H1 (cell line): ENCODE data around the gene ARHGAP15. TPM values are rescaled to one million over a fixed set of nuclear protein-coding genes. Genes with fewer than 3 reads are reported as not detected.
A peak's percentile ranks its signal among the peaks of the same experiment; 100 is the strongest.

Source experiments
- CTCF ChIA-PET: fragments of 300-600 bp; sonication (Branson Sonifier 250); formaldehyde crosslinking; loops from one replicate; lab custom pipeline; 2021; ENCODE audit not compliant: partially characterized antibody; lab: Charles Lee
- POLR2A ChIA-PET: fragments of 300-600 bp; sonication (Branson Sonifier 250); formaldehyde crosslinking; loops from one replicate; lab custom pipeline; 2021; ENCODE audit warnings: inconsistent platforms; ENCODE audit not compliant: partially characterized antibody; lab: Charles Lee
- DNase-seq, 2 experiments: peaks; one replicate each; pipeline versions ENCODE4 v3.0.0 to v3.0.0-alpha.2; 2010 to 2022; ENCODE audit warnings: low spot score in 2 of 2, low read depth in 1 of 2, mixed read lengths in 1 of 2
- FAIRE-seq: peaks from 2 replicates; lab custom pipeline; 2011; peaks lifted over from hg19 to GRCh38; lab: Jason Lieb, UNC
- H2AFZ ChIP-seq: 2 replicates; pipeline ENCODE4 v1.8.1; 2012; ENCODE audit warnings: low read length, inconsistent platforms
- H2AK5ac ChIP-seq: 2 replicates; pipeline ENCODE4 v1.6.1; 2013; ENCODE audit warnings: low read depth, low read length
- H2BK120ac ChIP-seq: replicated peaks from 2 replicates; pipeline ENCODE3; 2013; ENCODE audit warnings: low read depth, low read length, inconsistent platforms
- H2BK12ac ChIP-seq: 2 replicates; pipeline ENCODE4 v1.6.1; 2013; ENCODE audit warnings: low read depth, low read length
- H2BK15ac ChIP-seq: 2 replicates; pipeline ENCODE4 v1.6.1; 2013; ENCODE audit warnings: low read length
- H2BK20ac ChIP-seq: 2 replicates; pipeline ENCODE4 v1.6.1; 2013; ENCODE audit warnings: low read length
- H2BK5ac ChIP-seq: 2 replicates; pipeline ENCODE4 v1.6.1; 2013; ENCODE audit warnings: low read depth, low read length
- H3K14ac ChIP-seq: 2 replicates; pipeline ENCODE4 v1.6.1; 2013; ENCODE audit warnings: inconsistent platforms; ENCODE audit not compliant: insufficient read length
- H3K18ac ChIP-seq: 2 replicates; pipeline ENCODE4 v1.6.1; 2013; ENCODE audit warnings: low read length; ENCODE audit errors: extremely low read depth
- H3K23ac ChIP-seq: 2 replicates; pipeline ENCODE4 v1.6.1; 2013; ENCODE audit warnings: inconsistent platforms; ENCODE audit not compliant: insufficient read length
- H3K23me2 ChIP-seq: 2 replicates; pipeline ENCODE4 v1.6.1; 2013; ENCODE audit warnings: low read depth, low read length
- H3K27ac ChIP-seq: 2 replicates; pipeline ENCODE4 v1.6.1; 2011; ENCODE audit warnings: low read depth, low read length, inconsistent platforms
- H3K27me3 ChIP-seq, 4 experiments: replicated peaks in 1 of 4; 1 replicate in 1 of 4; 2 replicates in 3 of 4; pipeline versions ENCODE4 v1.6.1 to v1.8.1; 2011 to 2013; ENCODE audit warnings: low read length in 3 of 4, mild to moderate bottlenecking in 3 of 4, inconsistent platforms in 2 of 4, mixed read lengths in 2 of 4, moderate library complexity in 1 of 4; ENCODE audit not compliant: control insufficient read depth in 3 of 4, insufficient read depth in 3 of 4; ENCODE audit errors: extremely low read depth in 1 of 4
- H3K36me3 ChIP-seq, 4 experiments: 2 replicates each; pipeline versions ENCODE4 v1.6.1 to v1.8.1; 2011 to 2013; ENCODE audit warnings: mild to moderate bottlenecking in 4 of 4, low read length in 3 of 4, moderate library complexity in 2 of 4, control low read depth in 1 of 4, inconsistent platforms in 1 of 4; ENCODE audit not compliant: insufficient read depth in 4 of 4, control insufficient read depth in 2 of 4
- H3K4ac ChIP-seq: replicated peaks from 2 replicates; pipeline ENCODE3; 2013; ENCODE audit warnings: low read length, low read depth, mixed read lengths, inconsistent platforms; ENCODE audit not compliant: insufficient read length
- H3K4me1 ChIP-seq, 4 experiments: replicated peaks in 1 of 4; 1 replicate in 1 of 4; 2 replicates in 3 of 4; pipeline versions ENCODE4 v1.6.1 to v1.8.1; 2011 to 2013; ENCODE audit warnings: low read length in 3 of 4, inconsistent platforms in 2 of 4, mixed read lengths in 1 of 4; ENCODE audit not compliant: insufficient read depth in 4 of 4, control insufficient read depth in 3 of 4
- H3K4me2 ChIP-seq, 2 experiments: 2 replicates each; pipeline versions ENCODE4 v1.6.1 to v1.8.1; 2011 to 2013; ENCODE audit warnings: low read depth in 2 of 2, low read length in 2 of 2, control low read depth in 1 of 2, inconsistent platforms in 1 of 2, mild to moderate bottlenecking in 1 of 2; ENCODE audit not compliant: insufficient read depth in 1 of 2
- H3K4me3 ChIP-seq, 4 experiments: fragments of 200-600, 300-600 bp in 1 of 4; sonication (generic), shearing (Covaris generic), sonication (Bioruptor Twin) in 1 of 4; 2 replicates each; pipeline versions ENCODE4 v1.5.1 to v1.8.1; 2011 to 2016; ENCODE audit warnings: low read length in 4 of 4, low read depth in 3 of 4, control low read depth in 2 of 4, inconsistent platforms in 2 of 4, mild to moderate bottlenecking in 2 of 4, mixed read lengths in 1 of 4, moderate library complexity in 1 of 4; ENCODE audit not compliant: insufficient read depth in 2 of 4; ENCODE audit errors: extremely low read depth in 1 of 4
- H3K56ac ChIP-seq: replicated peaks from 2 replicates; pipeline ENCODE3; 2013; ENCODE audit warnings: low read depth, mild to moderate bottlenecking, mixed read lengths, low read length, inconsistent platforms; ENCODE audit not compliant: insufficient read length
- H3K79me1 ChIP-seq: 2 replicates; pipeline ENCODE4 v1.6.1; 2013; ENCODE audit warnings: low read depth, low read length, control low read depth
- H3K79me2 ChIP-seq, 2 experiments: 2 replicates each; pipeline versions ENCODE4 v1.6.1 to v1.8.1; 2012 to 2013; ENCODE audit warnings: low read length in 2 of 2, mild to moderate bottlenecking in 2 of 2, inconsistent platforms in 1 of 2; ENCODE audit not compliant: insufficient read depth in 2 of 2, control insufficient read depth in 1 of 2
- H3K9ac ChIP-seq, 4 experiments: replicated peaks in 1 of 4; 1 replicate in 1 of 4; 2 replicates in 3 of 4; pipeline versions ENCODE4 v1.6.1 to v1.8.1; 2011 to 2013; ENCODE audit warnings: low read depth in 3 of 4, low read length in 3 of 4, control low read depth in 2 of 4, mild to moderate bottlenecking in 2 of 4, moderate library complexity in 2 of 4, inconsistent platforms in 1 of 4; ENCODE audit errors: extremely low read depth in 1 of 4
- H3K9me3 ChIP-seq, 2 experiments: 2 replicates each; pipeline versions ENCODE4 v1.6.1 to v1.8.1; 2012 to 2013; ENCODE audit warnings: mild to moderate bottlenecking in 2 of 2, moderate library complexity in 2 of 2, control low read depth in 1 of 2, inconsistent platforms in 1 of 2, low read depth in 1 of 2, low read length in 1 of 2, mixed read lengths in 1 of 2; ENCODE audit not compliant: insufficient read depth in 2 of 2
- H4K20me1 ChIP-seq, 2 experiments: replicated peaks in 1 of 2; 2 replicates each; pipeline versions ENCODE3 to v1.8.1; 2011 to 2013; ENCODE audit warnings: inconsistent platforms in 2 of 2, low read length in 2 of 2, mild to moderate bottlenecking in 1 of 2; ENCODE audit not compliant: insufficient read depth in 2 of 2, control insufficient read depth in 1 of 2
- H4K5ac ChIP-seq: 2 replicates; pipeline ENCODE4 v1.6.1; 2013; ENCODE audit warnings: low read length, low read depth, mixed read lengths, inconsistent platforms; ENCODE audit not compliant: insufficient read length
- H4K8ac ChIP-seq: 2 replicates; pipeline ENCODE4 v1.8.0; 2013; ENCODE audit warnings: mild to moderate bottlenecking, moderate library complexity, low read length, inconsistent platforms; ENCODE audit not compliant: insufficient read depth; ENCODE audit errors: extremely low read depth
- H4K91ac ChIP-seq: replicated peaks from 2 replicates; pipeline ENCODE3; 2013; ENCODE audit warnings: low read length, mixed read lengths, inconsistent platforms; ENCODE audit not compliant: insufficient read length
- CEBPB ChIP-seq: IDR thresholded peaks from 2 replicates; pipeline ENCODE4 v1.6.1; 2012; ENCODE audit warnings: low read depth, low read length
- TEAD4 ChIP-seq: IDR thresholded peaks from 2 replicates; pipeline ENCODE4 v1.6.1; 2012; ENCODE audit warnings: low read depth, low read length, inconsistent platforms, mixed read lengths
- ZNF274 ChIP-seq: IDR thresholded peaks from 2 replicates; pipeline ENCODE4 v1.7.0; 2012; ENCODE audit warnings: low read length, borderline replicate concordance; ENCODE audit errors: extremely low read depth
- whole genome bisulfite sequencing, 2 experiments: shearing (Covaris generic) in 1 of 2; methylation state at CpG; one replicate each; pipeline versions ENCODE4 v1.1.6 to v1.1.7; 2013 to 2015; ENCODE audit warnings: low lambda C conversion rate in 2 of 2, mixed read lengths in 2 of 2, inconsistent platforms in 1 of 2, low coverage in 1 of 2, missing lambda C conversion rate in 1 of 2; ENCODE audit not compliant: insufficient replicate concordance in 2 of 2, insufficient coverage in 1 of 2, insufficient read length in 1 of 2; ENCODE audit errors: extremely low coverage in 1 of 2, missing lambda C conversion rate in 1 of 2; 5-methylcytosine and 5-hydroxymethylcytosine counted together
- polyA plus RNA-seq, 7 experiments: library from polyadenylated mRNA; depleted of rRNA in 3 of 7; stranded (reverse) in 5 of 7; unstranded in 2 of 7; fragments of >200 nt in 5 of 7; fragments of 200-250 nt in 2 of 7; gene quantifications; 1 replicate in 5 of 7; 2 replicates in 1 of 7; 4 replicates in 1 of 7; pipeline versions ENCODE4 v1.2.1 to v1.2.3, GENCODE V29; 2011 to 2013; ENCODE audit warnings: missing spikeins in 2 of 7, mixed read lengths in 2 of 7
- total RNA-seq: library from RNA; stranded (reverse); fragmentation: NEBNext Ultra II Directional; extraction: Animal tissue kit (Norgen Biotek cat#: 25700); gene quantifications from 2 replicates; pipeline ENCODE4 v1.2.1, GENCODE V29; 2021

The ARHGAP15 gene
- total and polyA plus RNA-seq, 2 of the 8 experiments (the other 6 are each of a cell fraction or from before 2014, with no cell fraction given): not detected

DNA sequence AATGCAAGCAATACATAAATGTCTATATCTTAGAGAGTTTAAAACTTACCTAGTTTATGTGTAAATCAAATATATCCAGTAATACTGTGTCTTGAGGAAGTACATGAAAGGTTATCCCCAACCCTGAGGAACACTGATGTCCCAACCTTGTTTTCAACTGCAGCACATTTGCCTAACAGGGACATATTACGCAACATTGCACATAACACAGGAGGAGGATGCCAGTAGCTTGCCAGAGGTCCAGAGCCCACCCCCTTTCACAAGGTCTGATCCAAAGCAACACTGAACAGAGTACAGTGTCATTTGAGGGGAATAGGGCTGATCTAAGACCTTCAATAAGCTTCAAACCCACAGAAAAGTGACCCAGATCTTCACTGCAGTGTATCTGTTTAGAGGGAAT is 678.5 kb downstream of the ARHGAP15 start:
- ChIA-PET POLR2A (no interaction called here), CTCF (interaction anchor here (0.6 kb wide), 1 partner anchor 123 kb away, joined by 4 read pairs; no protein-coding TSS in a partner anchor)

More for the DNA sequence above, 678.5 kb downstream of the ARHGAP15 start:
- no peak overlapping the region for H3K18ac ChIP-seq
- peaks cover 3 to 15% (median 9%) of the 10 kb centered on the region in 4 experiments; a peak in 6 of 7 replicates for H3K4me1 ChIP-seq
- H2BK15ac ChIP-seq: no peak overlapping the region
- no peak overlapping the region for H2BK12ac ChIP-seq
- FAIRE-seq (no peak), DNase-seq (no peak)
- H4K8ac ChIP-seq: no peak overlapping the region
- peak overlapping the region; percentile 50 for H2BK120ac ChIP-seq
- H4K5ac ChIP-seq: peak overlapping the region; percentile 13
- H3K23me2 ChIP-seq: no peaks in the 10 kb centered on the region
- H3K36me3 ChIP-seq: no peaks in the 10 kb centered on the region
- 93% methylated on average over 1 of the region's 1 CpG; no CpG with 5 or more reads in 1 of the 2 experiments for WGBS, 2 experiments
- no peak overlapping the region for H3K4me2 ChIP-seq
- H2BK5ac ChIP-seq: no peak overlapping the region
- TF ChIP-seq TEAD4 (no peak), ZNF274 (no peak), CEBPB (peak; percentile 95)
- TF ChIP-seq, all 59 proteins: peak for 1
- Histone ChIP-seq H3K4ac (no peak overlapping the region), H2AFZ (peak overlapping the region; percentile 50; the same call in 1 of the 2 replicates), H3K79me2 (no peaks in the 10 kb centered on the region), H3K9ac (no peak overlapping the region), H2AK5ac (no peak overlapping the region), H3K27ac (no peak overlapping the region), H3K14ac (no peak overlapping the region), H3K27me3 (no peaks in the 10 kb centered on the region), H3K79me1 (no peaks in the 10 kb centered on the region), H4K91ac (peak overlapping the region; percentile 52), H3K4me3 (no peak overlapping the region), H4K20me1 (no peaks in the 10 kb centered on the region), H3K9me3 (no peaks in the 10 kb centered on the region), H3K23ac (no peak overlapping the region), H3K56ac (no peak overlapping the region), H2BK20ac (no peak overlapping the region)
